Activated naive CD8-positive, alpha-beta T cell treated with anti-CD3 and anti-CD28 coated beads, Interleukin-2, amount 50 U/mL, for 16 hours (primary cell): ENCODE data around the gene TPH1.

Experiments
- DNase-seq: peaks from one replicate; pipeline ENCODE4 v3.0.0-alpha.2; 2020; ENCODE audit warnings: low read depth, low spot score

Gene TPH1

GRCh38 chr11:18046116-18046777 lies at the start of gene TPH1:
TSS of gene TPH1 (minus strand) at chr11:18046269. CDS start at chr11:18040762, 5,507 bp downstream.
- no peak for DNase-seq

GRCh38 chr11:18093959-18094358 lies 47.9 kb upstream of the TPH1 start:
- DNase-seq = no peak

GRCh38 chr11:18091731-18092130 lies 45.7 kb upstream of the TPH1 start:
- DNase-seq = no peak

- no peak for DNase-seq
These were observed 42.9 kb upstream of the TPH1 start for GRCh38 chr11:18088966-18089365.

- no peak for DNase-seq
These were observed 42.3 kb upstream of the TPH1 start for GRCh38 chr11:18088366-18088765.

- DNase-seq = no peak
These were observed 35.5 kb upstream of the TPH1 start for GRCh38 chr11:18081551-18081950.

- no peak for DNase-seq
These were observed 34.4 kb upstream of the TPH1 start for GRCh38 chr11:18080451-18080850.

- no peak for DNase-seq
These were observed 32.8 kb upstream of the TPH1 start for GRCh38 chr11:18078909-18079308.

GRCh38 chr11:18075444-18075843 lies 29.4 kb upstream of the TPH1 start:
- no peak for DNase-seq

GRCh38 chr11:18071098-18071705 lies 25.1 kb upstream of the TPH1 start:
- no peak for DNase-seq

- DNase-seq = no peak
These were observed 21.3 kb upstream of the TPH1 start for GRCh38 chr11:18067372-18067771.

- no peak for DNase-seq
These were observed 20.6 kb upstream of the TPH1 start for GRCh38 chr11:18066626-18067025.

- DNase-seq = no peak
These were observed 19.5 kb upstream of the TPH1 start for GRCh38 chr11:18065572-18065971.

- no peak for DNase-seq
These were observed 18.5 kb upstream of the TPH1 start for GRCh38 chr11:18064450-18065054.

- DNase-seq = no peak
These were observed 17.9 kb upstream of the TPH1 start for GRCh38 chr11:18063862-18064434.

- DNase-seq = no peak
These were observed 17.1 kb upstream of the TPH1 start for GRCh38 chr11:18063125-18063524.

GRCh38 chr11:18061351-18061750 lies 15.3 kb upstream of the TPH1 start:
- DNase-seq = no peak

GRCh38 chr11:18056561-18057181 lies 10.6 kb upstream of the TPH1 start:
- DNase-seq = no peak

GRCh38 chr11:18054511-18055103 lies 8.5 kb upstream of the TPH1 start:
- DNase-seq = no peak

GRCh38 chr11:18050848-18051247 lies 4.8 kb upstream of the TPH1 start:
- no peak for DNase-seq

GRCh38 chr11:18036456-18036855 lies 9.6 kb downstream of the TPH1 start:
- no peak for DNase-seq

GRCh38 chr11:18027475-18027874 lies 18.6 kb downstream of the TPH1 start:
- DNase-seq = no peak
